ENCODE measurements around the gene ZIC5. TPM values are rescaled to one million over a fixed set of nuclear protein-coding genes. Genes with fewer than 3 reads are reported as not detected.

The ZIC5 gene
- total and polyA plus RNA-seq, 2 of the 13 experiments (the other 11 are each of a cell fraction or from before 2014, with no cell fraction given): 0.02 to 0.07 TPM

GRCh38 chr13:99956473-99957349 lies 14.9 kb downstream of the ZIC5 start (continued):
- TF ChIP-seq GATA4 (IDR thresholded peaks at IDR 0.05; ENCODE audit: borderline replicate concordance, low read depth) (0 out of 2 replicates have a peak, but pooled peaks have one; percentile 17), ZMAT3 (CRISPR knock-in tag; conservative IDR thresholded peaks at IDR 0.05) (0 out of 2 replicates have a peak, but pooled peaks have one; percentile 31), MXD1 (CRISPR knock-in tag; IDR thresholded peaks at IDR 0.05) (no peak), ZNF747 (CRISPR knock-in tag; IDR thresholded peaks at IDR 0.05; ENCODE audit: borderline replicate concordance) (no peak), IKZF5 (CRISPR knock-in tag; IDR thresholded peaks at IDR 0.05) (peak; percentile 34; the same call in 1 of the 2 replicates), FOXP1 (IDR thresholded peaks at IDR 0.05) (no peak), FOXP1 (CRISPR knock-in tag; IDR thresholded peaks at IDR 0.05) (peak; percentile 83), ZBTB8A (CRISPR knock-in tag; IDR thresholded peaks at IDR 0.05; ENCODE audit: borderline replicate concordance, low read depth) (peak; percentile 98), HNF4A (CRISPR knock-in tag; IDR thresholded peaks at IDR 0.05) (peak; percentile 56), REST (IDR thresholded peaks at IDR 0.05; ENCODE audit: borderline replicate concordance in 1 of 2, low read depth in 1 of 2, low read length in 2 of 2) (peak in 1 of 2 experiments; percentile 70; a peak in 2 of 4 replicates), PAX8 (CRISPR knock-in tag; IDR thresholded peaks at IDR 0.05; ENCODE audit: borderline replicate concordance) (no peak), AHDC1 (CRISPR knock-in tag; IDR thresholded peaks at IDR 0.05; ENCODE audit: borderline replicate concordance) (peak; percentile 51; the same call in 1 of the 2 replicates), SOX13 (IDR thresholded peaks at IDR 0.05) (peak; percentile 72), SOX13 (CRISPR knock-in tag; conservative IDR thresholded peaks at IDR 0.05 in 1 of 2, IDR thresholded peaks at IDR 0.05 in 1 of 2) (peak in 1 of 2 experiments; percentile 89; a peak in 2 of 4 replicates), HMGA1 (CRISPR knock-in tag; conservative IDR thresholded peaks at IDR 0.05) (no peak)
